Activated CD8-positive, alpha-beta T cell treated with anti-CD3 and anti-CD28 coated beads for 36 hours (primary cell): Measurements from ENCODE around the gene CYBB. TPM values are rescaled to one million over a fixed set of nuclear protein-coding genes. Genes with fewer than 3 reads are reported as not detected.

Source experiments
- ATAC-seq: fragments of 200-7000 bp; cut with Tn5 transposase; one replicate; pipeline ENCODE4 v1.10.0; 2021; ENCODE audit warnings: mild to moderate bottlenecking, moderate library complexity
- CTCF ChIA-PET: fragments of 350-600 bp; sonication (Branson Sonifier 250); formaldehyde crosslinking; loops from one replicate; lab custom pipeline; 2021; ENCODE audit warnings: antibody characterized with exemption; lab: Charles Lee
- POLR2A ChIA-PET: fragments of 350-600 bp; sonication (Branson Sonifier 250); formaldehyde crosslinking; loops from one replicate; lab custom pipeline; 2021; ENCODE audit warnings: antibody characterized with exemption; lab: Charles Lee
- DNase-seq: peaks from one replicate; pipeline ENCODE4 v3.0.0-alpha.2; 2020
- H3K27ac Mint-ChIP-seq: one replicate; pipeline ENCODE4 v1.8.0; 2021; ENCODE audit warnings: mild to moderate bottlenecking, mixed read lengths
- H3K27me3 Mint-ChIP-seq: one replicate; pipeline ENCODE4 v1.8.0; 2021; ENCODE audit warnings: mixed read lengths
- H3K36me3 Mint-ChIP-seq: one replicate; pipeline ENCODE4 v1.8.0; 2021; ENCODE audit warnings: low read depth, mixed read lengths
- H3K4me1 Mint-ChIP-seq: one replicate; pipeline ENCODE4 v1.8.0; 2021; ENCODE audit warnings: low read depth, mixed read lengths
- H3K4me3 Mint-ChIP-seq: one replicate; pipeline ENCODE4 v1.8.0; 2021; ENCODE audit warnings: mild to moderate bottlenecking, moderate library complexity, mixed read lengths
- H3K9me3 Mint-ChIP-seq: one replicate; pipeline ENCODE4 v1.8.0; 2021; ENCODE audit warnings: mixed read lengths
- CTCF ChIP-seq: fragments of 200-600 bp; IDR thresholded peaks from one replicate; pipeline ENCODE4 v1.8.0; 2022; ENCODE audit warnings: antibody characterized with exemption, mild to moderate bottlenecking
- intact Hi-C: fragments of 100-400 bp; cut with micrococcal nuclease; formaldehyde crosslinking; loops from one replicate; pipeline ENCODE4 v1.10.0; 2022
- total RNA-seq, 2 experiments: library from RNA; stranded (reverse); gene quantifications; one replicate each; pipeline ENCODE4 v1.2.3, GENCODE V29; 2021

Gene CYBB
- total RNA-seq, 2 experiments from 2014 or later = 0.07 to 0.25 TPM

GRCh38 chrX:37799936-37800335, 20.1 kb downstream of the CYBB start:
- Mint-ChIP-seq H3K4me3 (no peak overlapping the region), H3K27ac (no peak overlapping the region), H3K27me3 (no peaks in the 10 kb centered on the region), H3K9me3 (no peaks in the 10 kb centered on the region), H3K4me1 (peaks cover 14% of the 10 kb centered on the region), H3K36me3 (no peaks in the 10 kb centered on the region)
- no peak for ATAC-seq
- ChIA-PET POLR2A (no interaction called here), CTCF (interaction anchor here (0.9 kb wide), 1 partner anchor 54 kb away, joined by 3 read pairs; no protein-coding TSS in a partner anchor)
- no peak for TF ChIP-seq CTCF
- no peak for DNase-seq
- intact Hi-C loops = no loop called here

- H3K9me3 Mint-ChIP-seq = no peaks in the 10 kb centered on the region
- ChIA-PET POLR2A (no interaction called here), CTCF (interaction anchor here (0.7 kb wide), 1 partner anchor 891 kb away, joined by 3 read pairs; no protein-coding TSS in a partner anchor)
- H3K4me1 Mint-ChIP-seq = peaks cover 14% of the 10 kb centered on the region
- no peak for ATAC-seq
- no peak for TF ChIP-seq CTCF
- no peaks in the 10 kb centered on the region for H3K36me3 Mint-ChIP-seq
- H3K27ac Mint-ChIP-seq = no peak overlapping the region
- no peak for DNase-seq
- no peak overlapping the region for H3K4me3 Mint-ChIP-seq
- intact Hi-C loops = no loop called here
- no peaks in the 10 kb centered on the region for H3K27me3 Mint-ChIP-seq
Measured at GRCh38 chrX:37800717-37801116, 20.9 kb downstream of the CYBB start.

- no peaks in the 10 kb centered on the region for H3K9me3 Mint-ChIP-seq
- H3K36me3 Mint-ChIP-seq = no peaks in the 10 kb centered on the region
- H3K27me3 Mint-ChIP-seq = no peaks in the 10 kb centered on the region
- CTCF ChIA-PET = no interaction called here
- POLR2A ChIA-PET = no interaction called here
- H3K4me3 Mint-ChIP-seq = no peak overlapping the region
- no peak overlapping the region for H3K27ac Mint-ChIP-seq
- no peak for ATAC-seq
- DNase-seq = no peak
- intact Hi-C loops = no loop called here
- TF ChIP-seq CTCF = no peak
- peaks cover 3% of the 10 kb centered on the region for H3K4me1 Mint-ChIP-seq
Measured at GRCh38 chrX:37802028-37802427, 22.2 kb downstream of the CYBB start.

- POLR2A ChIA-PET = no interaction called here
- ATAC-seq = no peak
- H3K27ac Mint-ChIP-seq = no peak overlapping the region
- H3K9me3 Mint-ChIP-seq = no peaks in the 10 kb centered on the region
- no peaks in the 10 kb centered on the region for H3K27me3 Mint-ChIP-seq
- CTCF ChIA-PET = no interaction called here
- no peak for TF ChIP-seq CTCF
- DNase-seq = no peak
- no peak overlapping the region for H3K4me3 Mint-ChIP-seq
- H3K36me3 Mint-ChIP-seq = no peaks in the 10 kb centered on the region
- intact Hi-C loops = no loop called here
- no peaks in the 10 kb centered on the region for H3K4me1 Mint-ChIP-seq
Measured at GRCh38 chrX:37803057-37803456, 23.2 kb downstream of the CYBB start.

- H3K9me3 Mint-ChIP-seq = no peaks in the 10 kb centered on the region
- ATAC-seq (no peak), DNase-seq (no peak)
- H3K27ac Mint-ChIP-seq = no peak overlapping the region
- intact Hi-C loops = no loop called here
- H3K4me3 Mint-ChIP-seq = no peak overlapping the region
- TF ChIP-seq CTCF = no peak
- ChIA-PET POLR2A (no interaction called here), CTCF (interaction anchor here (1.5 kb wide), 1 partner anchor 64 kb away, joined by 3 read pairs; no protein-coding TSS in a partner anchor)
- no peaks in the 10 kb centered on the region for H3K36me3 Mint-ChIP-seq
- H3K27me3 Mint-ChIP-seq = no peaks in the 10 kb centered on the region
- no peaks in the 10 kb centered on the region for H3K4me1 Mint-ChIP-seq
Measured at GRCh38 chrX:37809970-37810369, 30.1 kb downstream of the CYBB start.
